ENCODE results near the gene VIT.

GRCh38 chr2:36680012-36680411 is 16.5 kb upstream of the VIT start:
- TF ChIP-seq CTCF (IDR thresholded peaks at IDR 0.05): no peak
- no peak for TF ChIP-seq POLR2AphosphoS5 (IDR thresholded peaks at IDR 0.05)
- no peak for TF ChIP-seq POLR2A (IDR thresholded peaks at IDR 0.05)
